NCI-H2227 (cell line): Measurements from ENCODE around the gene EDC3.

Source experiments
- DNase-seq: peaks from one replicate; lab custom pipeline; 2025; ENCODE audit not compliant: unreplicated experiment; lab: John Stamatoyannopoulos, UW

The EDC3 gene

DNA sequence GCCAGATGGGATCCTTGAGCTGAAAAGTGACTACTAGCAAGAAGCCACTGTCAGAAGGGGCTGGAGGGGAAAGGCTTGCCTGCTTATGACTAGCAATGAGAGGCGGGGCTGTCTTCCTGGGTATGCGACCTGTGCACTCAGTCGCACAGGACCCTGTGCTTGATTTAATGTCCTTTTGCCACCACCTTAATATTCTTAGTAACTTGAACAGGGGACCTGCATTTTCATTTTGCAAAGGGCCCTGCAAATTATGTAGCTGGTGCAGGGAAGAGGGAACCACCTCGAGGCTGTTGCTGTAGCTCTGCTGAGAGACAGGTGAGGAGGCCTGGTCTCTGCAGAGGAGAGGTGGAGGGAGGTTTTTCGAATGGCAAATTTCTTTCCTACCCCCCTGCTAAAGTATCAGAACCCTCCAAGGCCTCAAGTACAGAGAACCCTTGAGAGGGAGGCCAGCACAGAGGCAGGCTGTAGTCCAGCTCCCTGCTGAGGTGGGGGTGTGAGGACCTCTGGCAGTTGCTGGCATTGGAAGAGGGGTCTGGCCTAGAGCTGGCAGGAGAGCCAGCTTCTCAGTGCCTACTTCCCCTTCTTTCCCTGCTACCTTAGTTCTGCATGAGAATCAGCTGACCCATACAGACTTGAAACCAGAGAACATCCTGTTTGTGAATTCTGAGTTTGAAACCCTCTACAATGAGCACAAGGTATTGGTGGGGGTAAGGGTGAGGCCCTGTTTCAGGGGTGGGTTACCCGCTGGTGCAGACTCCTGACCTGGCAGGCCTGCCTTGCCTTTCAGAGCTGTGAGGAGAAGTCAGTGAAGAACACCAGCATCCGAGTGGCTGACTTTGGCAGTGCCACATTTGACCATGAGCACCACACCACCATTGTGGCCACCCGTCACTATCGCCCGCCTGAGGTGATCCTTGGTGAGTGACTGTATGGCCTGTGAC, 68.8 kb downstream of the EDC3 start:
- no peak for DNase-seq

DNA sequence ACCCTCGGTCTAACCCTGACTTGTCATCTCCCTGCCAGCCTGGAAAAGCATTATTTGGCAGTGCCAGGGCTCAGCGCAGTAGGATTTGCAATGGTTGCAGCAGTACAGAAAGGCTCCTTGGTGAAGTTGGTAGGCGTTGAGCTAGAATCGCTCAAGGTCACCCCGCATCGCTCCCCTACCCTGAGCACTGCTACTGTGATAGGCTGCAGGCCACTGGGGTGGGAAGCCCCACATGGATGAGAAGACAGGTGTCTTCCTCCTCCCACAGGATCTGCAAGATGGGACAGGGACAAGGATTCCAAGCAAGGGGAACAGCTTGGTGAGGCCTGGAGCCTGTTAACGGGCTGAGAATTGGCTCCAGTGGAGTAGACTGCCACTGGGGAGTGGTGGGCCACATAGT, 69.5 kb downstream of the EDC3 start:
- DNase-seq, result no peak

DNA sequence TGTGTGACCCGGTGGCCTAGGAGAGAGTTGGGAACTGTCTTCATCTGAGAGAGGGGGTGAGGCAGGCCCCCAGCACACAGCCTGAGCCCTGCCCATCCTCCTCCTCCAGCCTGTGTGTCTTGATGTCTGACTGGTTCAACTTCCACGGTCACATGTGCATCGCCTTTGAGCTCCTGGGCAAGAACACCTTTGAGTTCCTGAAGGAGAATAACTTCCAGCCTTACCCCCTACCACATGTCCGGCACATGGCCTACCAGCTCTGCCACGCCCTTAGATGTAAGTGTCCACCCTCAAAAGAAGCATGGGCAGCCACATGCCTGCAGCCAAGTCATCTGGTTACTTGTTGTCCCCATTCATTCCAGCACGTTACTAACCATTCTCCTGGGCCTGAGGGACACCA, 70.1 kb downstream of the EDC3 start:
- no peak for DNase-seq

DNA sequence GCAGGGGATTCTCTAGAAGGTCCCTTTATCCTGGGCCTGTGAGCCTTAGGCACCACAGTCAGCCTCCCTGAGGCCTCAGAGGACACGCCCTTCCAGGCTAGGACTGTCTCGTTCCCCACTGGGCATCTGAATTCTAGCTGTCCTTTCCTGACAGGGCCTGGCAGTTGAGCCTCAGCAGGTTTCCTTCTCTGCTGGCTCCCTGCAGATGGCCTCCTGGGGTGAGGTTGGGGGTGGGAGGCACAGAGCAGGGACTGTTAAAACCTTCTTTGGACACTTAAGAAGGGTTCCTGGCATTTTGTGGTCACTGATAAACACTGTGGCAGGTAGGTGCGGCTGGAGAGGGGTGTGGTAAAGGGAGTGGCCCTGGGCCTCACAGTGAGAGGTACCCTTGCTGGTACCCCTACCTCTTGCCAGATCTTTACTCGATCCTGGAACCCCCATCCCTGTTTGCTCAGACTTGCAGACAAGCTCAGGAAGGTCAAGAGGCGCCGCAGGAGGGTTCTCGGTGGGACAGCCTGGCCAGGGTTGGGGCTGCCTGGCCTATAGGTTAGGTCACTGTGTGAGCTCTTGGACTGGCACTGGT, 71.7 kb downstream of the EDC3 start:
- DNase-seq, result no peak

DNA sequence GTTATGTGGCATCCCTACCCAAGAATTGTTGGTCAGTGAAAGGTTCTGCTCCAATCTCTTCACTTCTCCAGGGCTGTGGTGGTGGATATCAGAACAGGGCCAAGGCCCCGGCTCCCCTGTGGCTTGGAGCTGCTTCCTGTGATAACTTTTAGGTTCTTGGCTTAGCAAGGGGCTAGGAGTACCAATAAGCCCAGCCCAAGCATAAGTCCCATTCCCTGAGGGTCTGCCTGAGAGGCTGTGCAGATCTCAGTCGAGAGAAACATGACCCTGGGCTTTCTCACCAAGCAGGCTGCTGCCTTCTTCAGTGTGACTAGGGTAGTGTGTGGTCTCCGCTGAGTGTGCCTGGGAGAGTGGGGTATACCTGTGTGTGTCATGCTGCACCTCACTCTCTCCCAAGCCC, 73.1 kb downstream of the EDC3 start:
- DNase-seq, result no peak

DNA sequence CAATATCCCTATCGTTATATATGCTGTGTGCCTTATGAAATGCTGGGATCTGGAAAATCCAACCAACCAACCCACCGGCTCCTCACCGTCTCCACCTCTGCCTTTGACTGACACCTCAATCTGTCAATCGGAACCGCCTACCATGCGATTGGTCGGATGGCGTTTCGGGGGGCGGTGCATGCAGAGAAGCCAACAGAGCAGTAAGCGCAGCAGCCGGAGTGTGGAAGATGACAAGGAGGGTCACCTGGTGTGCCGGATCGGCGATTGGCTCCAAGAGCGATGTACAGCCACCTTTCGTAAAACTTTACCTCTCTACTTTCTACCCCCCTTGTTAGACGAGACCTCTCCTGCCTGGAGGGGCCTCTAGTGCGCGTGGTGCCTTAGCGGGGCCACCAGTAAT, 73.9 kb downstream of the EDC3 start:
- no peak for DNase-seq

DNA sequence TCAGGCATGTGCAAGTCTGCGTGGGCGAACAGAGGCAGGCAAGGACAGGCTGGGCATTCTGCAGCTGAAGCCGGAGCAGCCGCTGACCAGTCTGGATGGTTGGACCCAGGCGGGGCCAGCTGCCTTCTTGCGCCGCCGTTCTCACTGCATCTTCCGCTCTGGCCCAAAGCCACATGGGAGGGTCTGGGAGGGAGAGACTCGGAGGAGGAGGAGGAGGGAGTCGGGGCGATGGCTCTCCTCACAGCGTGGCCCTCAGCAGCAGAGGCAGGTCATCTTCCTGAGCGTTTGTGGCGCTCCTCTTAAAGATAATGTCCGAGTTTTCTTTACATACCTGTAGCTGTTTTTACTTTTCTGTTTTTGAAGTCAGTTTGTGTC, 74.3 kb downstream of the EDC3 start:
- DNase-seq, result no peak

DNA sequence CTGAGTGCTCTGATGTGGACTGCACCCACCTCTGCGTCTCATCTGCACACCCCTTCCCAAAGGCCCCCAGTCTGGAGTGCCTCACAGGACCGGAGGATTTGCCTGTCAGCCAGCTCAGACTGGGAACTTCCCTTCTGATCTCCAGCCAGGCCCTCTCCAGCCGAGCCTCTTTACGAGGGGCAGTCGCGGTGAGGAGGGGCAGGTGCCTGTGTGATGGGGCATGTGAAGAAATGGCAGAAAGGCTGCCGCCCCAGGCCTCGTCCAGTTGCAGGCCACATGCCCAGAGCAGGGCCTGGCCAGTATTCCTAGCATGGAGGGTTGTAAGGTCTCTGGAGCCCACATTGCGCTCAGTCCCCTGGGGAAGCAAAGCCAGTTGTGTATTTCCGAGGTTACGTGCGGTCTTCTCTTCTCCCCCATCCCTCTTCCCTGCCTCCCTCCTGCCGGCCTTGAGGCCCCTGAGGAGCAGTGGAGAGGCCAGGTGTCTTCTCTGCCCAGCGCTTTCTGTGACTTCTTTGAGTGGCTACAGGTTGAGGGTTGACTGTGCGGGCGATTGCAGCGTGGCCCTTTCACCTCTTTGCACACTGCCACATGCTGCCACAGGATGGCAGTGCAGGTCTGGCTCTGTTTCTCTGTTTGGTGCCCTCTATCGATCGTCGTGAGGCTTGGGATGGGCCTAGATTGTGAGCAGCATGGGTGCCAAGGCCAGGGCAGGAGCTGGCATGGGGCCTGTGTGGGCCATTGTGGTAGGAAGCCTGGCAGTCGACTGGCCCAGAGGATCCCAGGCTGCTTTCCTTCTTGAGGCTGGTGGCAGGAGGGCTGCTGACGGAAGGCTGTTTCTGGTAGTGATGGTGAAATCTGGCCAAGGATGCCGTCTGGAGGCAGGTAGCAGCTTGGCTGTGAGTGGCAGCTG, 74.9 kb downstream of the EDC3 start:
- DNase-seq, result peak; percentile 55

DNA sequence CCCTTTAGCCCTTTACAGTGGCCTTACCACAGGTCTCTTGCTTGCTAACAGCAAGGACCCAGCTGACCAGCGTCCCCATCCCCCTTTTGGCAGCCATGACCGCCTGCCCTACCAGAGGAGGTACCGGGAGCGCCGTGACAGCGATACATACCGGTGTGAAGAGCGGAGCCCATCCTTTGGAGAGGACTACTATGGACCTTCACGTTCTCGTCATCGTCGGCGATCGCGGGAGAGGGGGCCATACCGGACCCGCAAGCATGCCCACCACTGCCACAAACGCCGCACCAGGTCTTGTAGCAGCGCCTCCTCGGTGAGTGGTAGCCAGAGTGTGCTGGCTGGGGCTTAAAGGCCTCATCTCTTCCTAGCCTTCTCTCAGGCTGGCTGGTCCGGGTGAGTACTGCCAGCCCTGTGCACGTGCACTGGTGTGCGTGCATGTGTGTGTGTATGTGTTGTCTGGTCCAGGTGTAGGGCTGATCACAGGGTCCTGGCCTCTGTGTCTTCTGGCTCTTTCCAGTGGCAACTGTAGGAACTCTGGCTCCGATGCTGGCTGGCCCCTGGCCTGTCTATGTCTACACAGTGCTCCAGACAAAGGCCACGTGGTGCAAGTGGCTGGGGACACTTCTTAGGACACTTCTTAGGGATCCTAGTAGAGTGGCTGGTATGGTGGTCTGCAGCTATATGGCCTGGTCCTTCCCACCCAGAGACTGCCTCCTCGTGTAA, 75.7 kb downstream of the EDC3 start:
- no peak for DNase-seq

DNA sequence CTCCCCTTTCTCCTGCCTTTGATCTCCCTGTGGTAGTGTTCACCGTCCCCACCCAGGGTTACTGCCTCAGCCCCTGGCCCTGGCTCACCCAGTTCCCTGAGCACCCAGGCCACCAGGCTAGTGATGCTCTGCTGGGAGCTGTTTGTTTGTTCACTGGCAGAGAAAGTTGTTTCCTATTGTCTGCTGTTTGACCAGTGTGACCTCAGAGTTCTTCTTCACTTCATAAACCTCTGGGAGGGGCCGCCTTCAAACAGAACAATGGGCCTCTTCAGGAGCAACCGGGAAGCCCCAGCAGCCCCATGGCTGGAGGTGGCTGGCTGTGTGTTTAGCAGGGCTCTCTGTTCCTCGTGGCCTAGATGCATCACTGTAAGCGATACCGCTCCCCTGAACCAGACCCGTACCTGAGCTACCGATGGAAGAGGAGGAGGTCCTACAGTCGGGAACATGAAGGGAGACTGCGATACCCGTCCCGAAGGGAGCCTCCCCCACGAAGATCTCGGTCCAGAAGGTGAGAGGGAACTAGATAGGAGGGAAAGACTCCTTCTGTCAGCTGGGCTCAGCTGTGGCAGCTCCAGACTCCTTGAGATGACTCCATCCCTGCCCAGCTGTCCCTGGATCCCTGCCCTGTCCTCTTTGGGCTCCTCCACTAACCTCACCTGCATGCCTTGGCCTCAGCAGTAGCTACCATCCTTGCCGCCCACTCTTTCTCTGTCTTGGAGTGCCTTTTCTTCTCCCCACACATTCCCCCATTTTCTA, 76.8 kb downstream of the EDC3 start:
- no peak for DNase-seq

DNA sequence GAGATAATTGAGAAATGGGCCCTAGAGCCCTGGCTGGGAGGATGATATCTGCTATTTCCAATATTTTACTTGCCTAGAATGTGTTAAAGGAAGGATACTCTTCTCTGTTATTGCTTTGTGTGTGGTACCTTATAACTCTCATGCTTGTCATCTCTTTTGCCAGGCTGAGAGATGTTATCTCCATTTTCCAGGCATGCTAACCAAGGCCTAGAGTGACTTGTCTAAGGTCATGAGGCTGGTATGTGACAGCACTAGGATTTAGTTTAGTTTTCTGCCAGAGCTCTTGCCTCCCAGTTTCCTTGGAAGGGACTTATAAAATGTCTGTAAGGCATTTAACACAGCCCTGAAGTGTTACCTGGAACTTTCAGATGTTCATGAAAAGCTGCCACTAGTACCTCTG, 78.8 kb downstream of the EDC3 start:
- DNase-seq, result no peak

DNA sequence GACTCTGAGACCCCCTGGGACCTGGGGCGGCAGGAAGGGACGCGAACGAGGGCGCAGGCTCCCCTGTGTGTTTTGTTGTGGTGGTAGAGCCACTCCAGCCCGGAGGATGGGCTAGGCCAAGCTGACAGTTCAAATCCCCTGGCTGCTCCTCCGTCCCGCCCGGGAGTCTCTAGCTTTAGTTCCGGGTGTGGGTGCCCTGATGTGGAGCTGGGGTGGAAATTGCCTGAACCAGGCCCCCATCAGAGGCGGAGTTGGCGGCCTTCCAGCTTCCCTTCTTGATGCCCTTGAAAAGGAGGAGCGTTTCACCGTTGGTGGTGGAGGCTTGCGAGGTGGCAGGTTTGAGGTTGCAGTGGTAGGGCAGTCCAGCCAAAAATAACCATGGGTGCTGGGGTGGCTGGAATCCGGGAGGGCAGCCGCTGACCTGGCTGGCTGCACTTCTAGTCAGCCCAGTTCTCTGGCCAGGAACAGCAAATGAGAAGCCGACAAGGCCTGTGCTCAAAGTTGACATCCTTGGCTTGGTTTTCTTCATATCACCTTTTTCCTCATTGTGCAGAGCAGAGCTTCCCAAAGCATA, 79.4 kb downstream of the EDC3 start:
- peak; percentile 61 for DNase-seq

DNA sequence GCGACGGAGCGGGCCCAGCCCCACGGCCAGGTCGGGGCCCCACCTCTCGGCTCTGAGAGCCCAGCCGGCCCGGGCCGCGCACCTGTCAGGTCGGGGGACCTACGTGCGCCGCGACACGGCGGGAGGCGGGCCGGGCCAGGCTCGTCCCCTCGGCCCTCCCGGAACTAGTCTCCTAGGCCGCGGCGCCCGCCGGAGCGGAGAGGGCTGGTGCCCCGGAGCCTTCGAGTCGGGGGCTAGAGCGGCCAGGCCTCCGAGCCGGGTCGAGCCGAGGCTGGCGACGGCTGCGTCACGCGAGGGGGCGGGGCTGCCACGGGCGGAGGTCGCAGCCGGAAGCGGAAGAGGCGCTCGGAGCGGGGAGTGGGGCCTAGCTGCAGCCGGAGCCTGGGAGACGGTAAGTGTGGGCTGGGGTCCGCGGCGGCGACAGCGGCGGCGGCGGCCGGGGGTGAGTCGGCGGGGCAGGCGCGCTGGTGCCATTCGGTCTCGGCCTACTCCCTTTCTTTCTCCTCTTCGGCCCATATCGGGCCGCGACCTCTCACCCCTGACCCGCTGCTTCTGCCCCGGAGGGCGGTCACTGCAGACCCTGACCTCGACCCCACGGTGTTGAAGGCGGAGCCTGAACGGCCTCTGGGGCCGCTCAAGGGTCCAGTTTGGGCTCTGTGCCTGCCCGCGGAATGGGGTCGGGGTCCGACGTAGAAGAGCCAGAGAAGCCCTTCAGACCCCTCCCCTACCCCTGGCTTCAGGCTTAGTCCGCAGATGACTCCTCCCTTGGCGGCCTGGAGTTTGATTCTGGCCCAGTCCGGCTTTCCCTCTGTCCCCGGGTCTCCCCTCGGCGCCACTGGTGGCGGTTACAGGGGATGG, 80.1 kb downstream of the EDC3 start, which contains the start of gene CLK3:
TSS of gene CLK3 (plus strand) at position 329 of the 858 bp plus-strand sequence. CDS start 3,361 bp downstream, outside the sequence.
- peak; percentile 97 for DNase-seq

DNA sequence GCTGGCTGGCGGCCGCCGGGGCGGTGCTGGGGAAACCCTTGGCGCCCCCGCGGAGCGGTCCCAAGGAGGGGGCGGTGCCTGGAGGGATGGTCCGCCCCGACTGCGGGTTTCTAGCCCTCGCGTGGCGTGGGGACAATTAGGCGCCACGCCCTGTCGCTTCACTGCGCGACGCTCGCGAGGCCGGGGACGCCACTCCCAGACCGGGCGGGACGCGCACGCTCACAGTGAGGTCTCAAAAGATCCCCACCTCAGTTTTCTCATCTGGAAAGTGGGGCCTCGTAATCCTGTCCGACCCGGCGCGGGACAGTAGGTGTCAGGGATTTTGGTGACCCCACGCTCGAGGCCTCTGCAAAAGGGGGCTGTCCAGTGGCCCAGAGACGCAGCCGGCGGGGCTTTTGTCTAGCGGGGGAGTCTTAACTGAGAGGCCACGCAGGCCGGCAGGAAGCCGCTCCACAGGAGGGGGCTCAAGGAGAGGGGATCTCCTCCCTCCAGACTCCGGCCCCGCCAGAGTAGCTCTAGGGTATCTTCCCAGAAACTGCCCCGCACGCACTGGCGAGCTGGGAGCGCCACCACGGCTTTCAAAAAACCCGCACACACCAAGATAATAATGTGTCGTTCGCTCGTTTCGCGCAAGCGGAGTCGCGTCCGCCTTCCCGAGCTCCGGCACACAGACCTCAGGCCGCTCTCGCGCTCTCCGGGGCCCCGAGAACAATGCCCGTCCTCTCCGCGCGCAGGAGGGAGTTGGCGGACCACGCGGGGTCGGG, 80.9 kb downstream of the EDC3 start:
- peak; percentile 87 for DNase-seq

DNA sequence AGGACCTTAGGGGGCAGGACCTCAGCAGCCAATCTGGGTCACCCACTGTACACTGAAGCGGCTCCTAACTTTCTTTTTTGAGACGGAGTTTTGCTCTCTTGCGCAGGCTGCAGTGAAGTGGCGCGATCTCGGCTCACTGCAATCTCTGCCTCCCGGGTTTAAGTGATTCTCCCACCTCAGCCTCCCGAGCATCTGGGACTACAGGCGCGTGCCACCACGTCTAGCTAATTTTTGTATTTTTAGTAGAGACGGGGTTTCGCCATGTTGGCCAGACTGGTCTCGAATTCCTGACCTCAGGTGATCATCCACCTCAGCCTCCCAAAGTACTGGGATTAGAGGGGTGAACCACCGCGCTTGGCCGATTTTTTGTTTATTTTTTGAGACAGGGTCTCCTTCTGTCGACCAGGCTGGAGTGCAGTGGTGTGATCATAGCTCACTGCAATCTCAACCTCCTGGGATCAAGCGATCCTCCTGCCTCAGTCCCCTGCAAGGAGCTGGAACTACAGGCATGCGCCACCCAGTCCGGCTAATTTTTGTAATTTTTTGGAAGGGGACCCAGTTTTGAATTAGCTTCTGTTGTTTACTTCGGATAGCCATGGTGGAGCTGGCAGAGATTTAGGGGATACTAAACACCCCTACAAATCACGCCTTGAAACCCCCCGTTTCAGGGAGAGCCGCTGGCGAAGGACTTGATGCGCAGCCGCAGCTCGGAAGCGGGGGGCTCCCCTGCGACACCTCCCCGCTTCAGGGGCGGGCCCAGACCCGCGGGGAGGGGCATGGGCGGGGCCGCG, 81.7 kb downstream of the EDC3 start:
- DNase-seq, result no peak

DNA sequence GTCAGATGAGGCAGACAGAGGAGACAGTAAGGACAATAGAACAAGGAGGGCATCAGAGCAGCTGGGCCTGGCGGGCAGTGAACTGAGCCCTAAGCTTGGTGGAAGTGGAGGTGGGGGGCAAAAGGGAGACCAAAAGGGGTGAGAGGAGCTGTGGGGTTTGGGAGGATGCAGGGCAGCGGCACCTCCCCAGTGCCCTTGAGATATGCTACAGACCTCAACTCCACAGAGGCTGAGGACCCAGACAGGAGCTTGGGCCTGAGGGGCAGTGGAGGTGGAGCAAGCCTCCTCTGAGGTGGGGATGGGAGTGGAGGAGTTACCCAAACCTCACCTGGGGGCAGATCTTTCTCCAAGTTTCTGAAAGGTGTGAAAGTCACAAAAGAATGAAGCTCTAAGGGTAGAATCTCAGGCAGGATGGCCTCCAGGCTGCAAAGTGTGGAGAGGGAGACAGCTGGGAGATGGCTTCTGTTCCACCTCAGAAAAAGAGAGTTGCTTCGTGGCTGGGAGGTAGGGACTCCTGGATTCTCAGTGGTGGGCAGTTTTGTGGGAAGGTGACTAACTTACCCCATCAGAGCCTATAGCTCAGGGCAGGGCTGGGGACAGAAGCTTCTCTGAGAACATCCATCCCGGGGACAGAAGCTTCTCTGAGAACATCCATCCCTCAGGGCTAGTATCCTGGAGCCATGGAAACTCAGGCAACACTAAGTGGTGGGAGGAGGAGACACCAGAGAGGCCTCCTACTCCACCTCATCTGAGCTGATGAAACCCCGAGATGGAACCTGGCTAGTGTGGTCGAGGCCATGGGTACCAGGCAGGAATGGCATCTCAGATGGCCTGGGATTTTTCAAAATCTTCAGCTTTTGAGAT, 82.5 kb downstream of the EDC3 start:
- DNase-seq, result no peak
